ENCODE data around the gene WWOX. TPM values are rescaled to one million over a fixed set of nuclear protein-coding genes. Genes with fewer than 3 reads are reported as not detected.

The WWOX gene
- total RNA-seq, 1 donor from 2014 or later: 43.2 TPM

GRCh38 chr16:78385086-78385805, 285.8 kb downstream of the WWOX start:
- Mint-ChIP-seq H3K4me1 (ENCODE audit: low read depth) (no peaks in the 10 kb centered on the region), H3K36me3 (ENCODE audit: insufficient read depth) (no peaks in the 10 kb centered on the region), H3K27me3 (no peaks in the 10 kb centered on the region), H3K4me3 (ENCODE audit: low read depth) (no peak overlapping the region), H3K9me3 (ENCODE audit: low read depth) (no peaks in the 10 kb centered on the region), H3K27ac (no peak overlapping the region)
- no peak for TF ChIP-seq CTCF (IDR thresholded peaks at IDR 0.05; ENCODE audit: unreplicated experiment)
- no peak for DNase-seq (ENCODE audit: low spot score, unreplicated experiment)

GRCh38 chr16:78386557-78387324, 287.3 kb downstream of the WWOX start:
- H3K9me3 Mint-ChIP-seq (ENCODE audit: low read depth): peaks cover under 1% of the 10 kb centered on the region
- no peak for TF ChIP-seq CTCF (IDR thresholded peaks at IDR 0.05; ENCODE audit: unreplicated experiment)
- no peak for DNase-seq (ENCODE audit: low spot score, unreplicated experiment)
- no peak overlapping the region for H3K27ac Mint-ChIP-seq
- H3K36me3 Mint-ChIP-seq (ENCODE audit: insufficient read depth): peaks cover 5% of the 10 kb centered on the region
- no peak overlapping the region for H3K4me3 Mint-ChIP-seq (ENCODE audit: low read depth)
- H3K27me3 Mint-ChIP-seq: no peaks in the 10 kb centered on the region
- H3K4me1 Mint-ChIP-seq (ENCODE audit: low read depth): no peaks in the 10 kb centered on the region

GRCh38 chr16:78389009-78389498, 289.6 kb downstream of the WWOX start:
- Mint-ChIP-seq H3K36me3 (ENCODE audit: insufficient read depth) (peaks cover 14% of the 10 kb centered on the region), H3K27ac (no peak overlapping the region), H3K27me3 (no peaks in the 10 kb centered on the region), H3K4me3 (ENCODE audit: low read depth) (no peak overlapping the region), H3K4me1 (ENCODE audit: low read depth) (no peaks in the 10 kb centered on the region), H3K9me3 (ENCODE audit: low read depth) (peaks cover 11% of the 10 kb centered on the region)
- DNase-seq (ENCODE audit: low spot score, unreplicated experiment): no peak
- no peak for TF ChIP-seq CTCF (IDR thresholded peaks at IDR 0.05; ENCODE audit: unreplicated experiment)

GRCh38 chr16:78390092-78390491, 290.6 kb downstream of the WWOX start:
- Mint-ChIP-seq H3K27me3 (no peaks in the 10 kb centered on the region), H3K9me3 (ENCODE audit: low read depth) (peaks cover 11% of the 10 kb centered on the region), H3K4me1 (ENCODE audit: low read depth) (no peaks in the 10 kb centered on the region), H3K27ac (no peak overlapping the region), H3K36me3 (ENCODE audit: insufficient read depth) (peaks cover 14% of the 10 kb centered on the region), H3K4me3 (ENCODE audit: low read depth) (no peak overlapping the region)
- TF ChIP-seq CTCF (IDR thresholded peaks at IDR 0.05; ENCODE audit: unreplicated experiment): no peak
- no peak for DNase-seq (ENCODE audit: low spot score, unreplicated experiment)

- Mint-ChIP-seq H3K36me3 (ENCODE audit: insufficient read depth) (peaks cover 14% of the 10 kb centered on the region), H3K4me3 (ENCODE audit: low read depth) (no peak overlapping the region), H3K27me3 (no peaks in the 10 kb centered on the region), H3K9me3 (ENCODE audit: low read depth) (peaks cover 11% of the 10 kb centered on the region), H3K27ac (no peak overlapping the region), H3K4me1 (ENCODE audit: low read depth) (no peaks in the 10 kb centered on the region)
- no peak for TF ChIP-seq CTCF (IDR thresholded peaks at IDR 0.05; ENCODE audit: unreplicated experiment)
- DNase-seq (ENCODE audit: low spot score, unreplicated experiment): no peak
These were observed 291.3 kb downstream of the WWOX start for GRCh38 chr16:78390508-78391324.
